ENCODE results near the gene VWA5B1.

GRCh38 chr1:20321573-20321972 lies 30.9 kb downstream of the VWA5B1 start:
- TF ChIP-seq POLR2AphosphoS5 (IDR thresholded peaks at IDR 0.05; ENCODE audit: borderline replicate concordance, low read depth, low read length) = no peak
- no peak for TF ChIP-seq EZH2 (IDR thresholded peaks at IDR 0.05)

Measured in SK-N-MC (cell line).